HEK293 (cell line): ENCODE measurements around the gene RGL2.

Experiments used
- BCL11A ChIP-seq: fragments of 450-650 bp; formaldehyde crosslinking; IDR thresholded peaks from 2 replicates; pipeline ENCODE4 v1.5.1; 2016; ENCODE audit warnings: low read depth, missing biosample characterization, missing genetic modification characterization
- HOXA7 ChIP-seq: sonication (generic); formaldehyde crosslinking; IDR thresholded peaks from 2 replicates; pipeline ENCODE4 v1.8.1; 2022; ENCODE audit warnings: missing genetic modification reagents, borderline replicate concordance
- KLF16 ChIP-seq: fragments of 450-650 bp; formaldehyde crosslinking; IDR thresholded peaks from 2 replicates; pipeline ENCODE4 v1.5.1; 2017; ENCODE audit warnings: missing biosample characterization, missing genetic modification characterization
- SALL2 ChIP-seq: fragments of 450-650 bp; formaldehyde crosslinking; IDR thresholded peaks from 2 replicates; pipeline ENCODE4 v1.5.0; 2017; ENCODE audit warnings: missing biosample characterization, mild to moderate bottlenecking, missing genetic modification characterization, borderline replicate concordance
- SETDB1 ChIP-seq: IDR thresholded peaks from one replicate; pipeline ENCODE4 v1.6.1; 2017; ENCODE audit warnings: mild to moderate bottlenecking, low read length, moderate library complexity, mixed read lengths; ENCODE audit not compliant: insufficient read length
- ZBTB1 ChIP-seq: fragments of 450-650 bp; formaldehyde crosslinking; IDR thresholded peaks from 2 replicates; pipeline ENCODE4 v1.5.1; 2016; ENCODE audit warnings: missing biosample characterization, missing genetic modification characterization
- ZFP37 ChIP-seq: fragments of 450-650 bp; formaldehyde crosslinking; IDR thresholded peaks from 2 replicates; pipeline ENCODE4 v1.5.1; 2016; ENCODE audit warnings: missing biosample characterization, missing genetic modification characterization
- ZIC2 ChIP-seq: fragments of 450-650 bp; formaldehyde crosslinking; IDR thresholded peaks from 2 replicates; pipeline ENCODE4 v1.5.1; 2016; ENCODE audit warnings: missing biosample characterization, missing genetic modification characterization
- ZNF121 ChIP-seq: fragments of 450-650 bp; formaldehyde crosslinking; IDR thresholded peaks from 2 replicates; pipeline ENCODE4 v1.5.1; 2016; ENCODE audit warnings: missing biosample characterization, missing genetic modification characterization
- ZNF174 ChIP-seq: fragments of 450-650 bp; formaldehyde crosslinking; IDR thresholded peaks from 2 replicates; pipeline ENCODE4 v1.5.0; 2017; ENCODE audit warnings: missing biosample characterization, mild to moderate bottlenecking, missing genetic modification characterization
- ZNF248 ChIP-seq: fragments of 450-650 bp; formaldehyde crosslinking; IDR thresholded peaks from 2 replicates; pipeline ENCODE4 v1.5.1; 2017; ENCODE audit warnings: missing biosample characterization, missing genetic modification characterization
- ZNF324 ChIP-seq: fragments of 450-650 bp; formaldehyde crosslinking; IDR thresholded peaks from 2 replicates; pipeline ENCODE4 v1.5.1; 2016; ENCODE audit warnings: missing biosample characterization, missing genetic modification characterization
- ZNF391 ChIP-seq: fragments of 450-650 bp; formaldehyde crosslinking; IDR thresholded peaks from 2 replicates; pipeline ENCODE4 v1.5.1; 2016; ENCODE audit warnings: low read depth, missing biosample characterization, missing genetic modification characterization, borderline replicate concordance
- ZNF530 ChIP-seq: fragments of 450-650 bp; formaldehyde crosslinking; IDR thresholded peaks from 2 replicates; pipeline ENCODE4 v1.5.1; 2016; ENCODE audit warnings: low read depth, missing biosample characterization, missing genetic modification characterization
- ZNF544 ChIP-seq: fragments of 450-650 bp; formaldehyde crosslinking; IDR thresholded peaks from 2 replicates; pipeline ENCODE4 v1.5.0; 2017; ENCODE audit warnings: missing biosample characterization, missing genetic modification characterization
- ZNF548 ChIP-seq: fragments of 450-650 bp; formaldehyde crosslinking; IDR thresholded peaks from 2 replicates; pipeline ENCODE4 v1.5.1; 2016; ENCODE audit warnings: missing biosample characterization, missing genetic modification characterization
- ZNF585B ChIP-seq: fragments of 450-650 bp; formaldehyde crosslinking; IDR thresholded peaks from 2 replicates; pipeline ENCODE4 v1.5.1; 2016; ENCODE audit warnings: missing biosample characterization, missing genetic modification characterization
- ZNF76 ChIP-seq: fragments of 450-650 bp; formaldehyde crosslinking; IDR thresholded peaks from 2 replicates; pipeline ENCODE4; 2016; ENCODE audit warnings: low read depth, missing biosample characterization, missing genetic modification characterization, borderline replicate concordance
- ZNF777 ChIP-seq: fragments of 450-650 bp; formaldehyde crosslinking; IDR thresholded peaks from 2 replicates; pipeline ENCODE4 v1.5.1; 2017; ENCODE audit warnings: missing biosample characterization, missing genetic modification characterization, borderline replicate concordance
- ZNF843 ChIP-seq: fragments of 450-650 bp; formaldehyde crosslinking; IDR thresholded peaks from 2 replicates; pipeline ENCODE4 v1.5.1; 2016; ENCODE audit warnings: missing biosample characterization, missing genetic modification characterization
- TF ChIP-seq, protein P1 (sequence below): fragments of 450-650 bp; formaldehyde crosslinking; IDR thresholded peaks from 2 replicates; pipeline ENCODE4 v1.5.1; 2016; ENCODE audit warnings: missing biosample characterization, missing genetic modification characterization
- TF ChIP-seq, protein P2 (sequence below): fragments of 450-650 bp; formaldehyde crosslinking; IDR thresholded peaks from 2 replicates; pipeline ENCODE4 v1.5.1; 2016; ENCODE audit warnings: missing biosample characterization, missing genetic modification characterization
- TF ChIP-seq, protein P3 (sequence below): fragments of 450-650 bp; formaldehyde crosslinking; IDR thresholded peaks from 2 replicates; pipeline ENCODE4 v1.5.1; 2016; ENCODE audit warnings: missing biosample characterization, missing genetic modification characterization
- TF ChIP-seq, protein P4 (sequence below): fragments of 450-650 bp; formaldehyde crosslinking; IDR thresholded peaks from 2 replicates; pipeline ENCODE4 v1.5.1; 2016; ENCODE audit warnings: missing biosample characterization, missing genetic modification characterization
- TF ChIP-seq, protein P5 (sequence below): fragments of 450-650 bp; formaldehyde crosslinking; IDR thresholded peaks from 2 replicates; pipeline ENCODE4 v1.5.1; 2016; ENCODE audit warnings: missing biosample characterization, missing genetic modification characterization

RGL2 gene

DNA sequence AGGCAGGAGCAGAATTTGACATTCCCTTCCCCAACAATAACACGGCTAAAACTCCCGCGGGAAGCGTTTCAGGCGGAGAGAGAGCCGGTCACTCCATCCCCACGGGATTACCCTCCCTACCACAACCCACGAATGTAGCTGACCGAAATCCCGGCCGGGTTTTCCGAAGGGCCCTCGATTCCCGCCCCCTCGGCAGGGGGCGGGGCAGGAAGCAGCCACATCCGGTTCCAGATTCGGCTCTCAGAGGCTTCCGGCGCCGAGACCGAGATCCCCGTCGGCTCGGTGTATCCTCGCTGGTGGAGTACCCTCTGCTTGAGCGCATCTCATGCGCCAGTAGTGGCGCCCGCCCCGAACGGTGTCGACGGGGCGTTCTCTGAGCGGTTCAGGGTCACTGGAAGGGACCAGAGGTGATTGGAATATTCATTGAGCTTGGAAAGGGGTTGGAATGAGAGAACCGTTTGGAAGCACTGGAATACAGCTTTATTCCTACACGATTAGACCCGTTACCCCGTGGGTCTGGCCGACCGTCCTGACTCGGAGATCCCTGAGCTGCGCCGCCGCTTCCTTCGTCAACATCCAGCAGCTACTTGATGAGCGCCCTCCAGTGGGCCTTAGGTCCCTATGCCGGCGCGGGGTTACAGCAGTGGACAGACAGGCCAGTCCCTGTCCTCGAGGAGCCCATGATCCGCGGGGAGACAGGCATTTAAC is 649 bp upstream of the RGL2 start (continued):
- TF ChIP-seq, protein P1, sequence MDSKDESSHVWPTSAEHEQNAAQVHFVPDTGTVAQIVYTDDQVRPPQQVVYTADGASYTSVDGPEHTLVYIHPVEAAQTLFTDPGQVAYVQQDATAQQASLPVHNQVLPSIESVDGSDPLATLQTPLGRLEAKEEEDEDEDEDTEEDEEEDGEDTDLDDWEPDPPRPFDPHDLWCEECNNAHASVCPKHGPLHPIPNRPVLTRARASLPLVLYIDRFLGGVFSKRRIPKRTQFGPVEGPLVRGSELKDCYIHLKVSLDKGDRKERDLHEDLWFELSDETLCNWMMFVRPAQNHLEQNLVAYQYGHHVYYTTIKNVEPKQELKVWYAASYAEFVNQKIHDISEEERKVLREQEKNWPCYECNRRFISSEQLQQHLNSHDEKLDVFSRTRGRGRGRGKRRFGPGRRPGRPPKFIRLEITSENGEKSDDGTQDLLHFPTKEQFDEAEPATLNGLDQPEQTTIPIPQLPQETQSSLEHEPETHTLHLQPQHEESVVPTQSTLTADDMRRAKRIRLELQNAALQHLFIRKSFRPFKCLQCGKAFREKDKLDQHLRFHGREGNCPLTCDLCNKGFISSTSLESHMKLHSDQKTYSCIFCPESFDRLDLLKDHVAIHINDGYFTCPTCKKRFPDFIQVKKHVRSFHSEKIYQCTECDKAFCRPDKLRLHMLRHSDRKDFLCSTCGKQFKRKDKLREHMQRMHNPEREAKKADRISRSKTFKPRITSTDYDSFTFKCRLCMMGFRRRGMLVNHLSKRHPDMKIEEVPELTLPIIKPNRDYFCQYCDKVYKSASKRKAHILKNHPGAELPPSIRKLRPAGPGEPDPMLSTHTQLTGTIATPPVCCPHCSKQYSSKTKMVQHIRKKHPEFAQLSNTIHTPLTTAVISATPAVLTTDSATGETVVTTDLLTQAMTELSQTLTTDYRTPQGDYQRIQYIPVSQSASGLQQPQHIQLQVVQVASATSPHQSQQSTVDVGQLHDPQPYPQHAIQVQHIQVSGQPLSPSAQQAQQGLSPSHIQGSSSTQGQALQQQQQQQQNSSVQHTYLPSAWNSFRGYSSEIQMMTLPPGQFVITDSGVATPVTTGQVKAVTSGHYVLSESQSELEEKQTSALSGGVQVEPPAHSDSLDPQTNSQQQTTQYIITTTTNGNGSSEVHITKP (tag by site-specific recombination) = peak; percentile 6
- peak; percentile 45 for TF ChIP-seq ZIC2
- TF ChIP-seq ZFP37 = peak; percentile 54
- peak; percentile 53 for TF ChIP-seq ZNF76 (tag by site-specific recombination)
- TF ChIP-seq ZNF777 (tag by site-specific recombination) = peak; percentile 84
- no peak for TF ChIP-seq SETDB1
- TF ChIP-seq ZNF391 (tag by site-specific recombination) = no peak
- TF ChIP-seq, protein P2, sequence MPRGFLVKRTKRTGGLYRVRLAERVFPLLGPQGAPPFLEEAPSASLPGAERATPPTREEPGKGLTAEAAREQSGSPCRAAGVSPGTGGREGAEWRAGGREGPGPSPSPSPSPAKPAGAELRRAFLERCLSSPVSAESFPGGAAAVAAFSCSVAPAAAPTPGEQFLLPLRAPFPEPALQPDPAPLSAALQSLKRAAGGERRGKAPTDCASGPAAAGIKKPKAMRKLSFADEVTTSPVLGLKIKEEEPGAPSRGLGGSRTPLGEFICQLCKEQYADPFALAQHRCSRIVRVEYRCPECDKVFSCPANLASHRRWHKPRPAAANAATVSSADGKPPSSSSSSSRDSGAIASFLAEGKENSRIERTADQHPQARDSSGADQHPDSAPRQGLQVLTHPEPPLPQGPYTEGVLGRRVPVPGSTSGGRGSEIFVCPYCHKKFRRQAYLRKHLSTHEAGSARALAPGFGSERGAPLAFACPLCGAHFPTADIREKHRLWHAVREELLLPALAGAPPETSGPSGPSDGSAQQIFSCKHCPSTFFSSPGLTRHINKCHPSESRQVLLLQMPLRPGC = peak; percentile 39; the same call in 1 of the 2 replicates
- no peak; the same call in 1 of the 2 replicates for TF ChIP-seq ZNF585B (tag by site-specific recombination)
- no peak for TF ChIP-seq ZNF530
- TF ChIP-seq, protein P3, sequence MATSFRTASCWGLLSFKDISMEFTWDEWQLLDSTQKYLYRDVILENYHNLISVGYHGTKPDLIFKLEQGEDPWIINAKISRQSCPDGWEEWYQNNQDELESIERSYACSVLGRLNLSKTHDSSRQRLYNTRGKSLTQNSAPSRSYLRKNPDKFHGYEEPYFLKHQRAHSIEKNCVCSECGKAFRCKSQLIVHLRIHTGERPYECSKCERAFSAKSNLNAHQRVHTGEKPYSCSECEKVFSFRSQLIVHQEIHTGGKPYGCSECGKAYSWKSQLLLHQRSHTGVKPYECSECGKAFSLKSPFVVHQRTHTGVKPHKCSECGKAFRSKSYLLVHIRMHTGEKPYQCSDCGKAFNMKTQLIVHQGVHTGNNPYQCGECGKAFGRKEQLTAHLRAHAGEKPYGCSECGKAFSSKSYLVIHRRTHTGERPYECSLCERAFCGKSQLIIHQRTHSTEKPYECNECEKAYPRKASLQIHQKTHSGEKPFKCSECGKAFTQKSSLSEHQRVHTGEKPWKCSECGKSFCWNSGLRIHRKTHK (tag by site-specific recombination) = no peak
- no peak for TF ChIP-seq HOXA7
- peak; percentile 64 for TF ChIP-seq KLF16
- TF ChIP-seq, protein P4, sequence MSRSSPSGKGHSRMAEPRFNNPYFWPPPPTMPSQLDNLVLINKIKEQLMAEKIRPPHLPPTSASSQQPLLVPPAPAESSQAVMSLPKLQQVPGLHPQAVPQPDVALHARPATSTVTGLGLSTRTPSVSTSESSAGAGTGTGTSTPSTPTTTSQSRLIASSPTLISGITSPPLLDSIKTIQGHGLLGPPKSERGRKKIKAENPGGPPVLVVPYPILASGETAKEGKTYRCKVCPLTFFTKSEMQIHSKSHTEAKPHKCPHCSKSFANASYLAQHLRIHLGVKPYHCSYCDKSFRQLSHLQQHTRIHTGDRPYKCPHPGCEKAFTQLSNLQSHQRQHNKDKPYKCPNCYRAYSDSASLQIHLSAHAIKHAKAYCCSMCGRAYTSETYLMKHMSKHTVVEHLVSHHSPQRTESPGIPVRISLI (tag by site-specific recombination) = no peak
- TF ChIP-seq ZNF121 (tag by site-specific recombination) = no peak
- TF ChIP-seq ZBTB1 = no peak
- TF ChIP-seq, protein P5, sequence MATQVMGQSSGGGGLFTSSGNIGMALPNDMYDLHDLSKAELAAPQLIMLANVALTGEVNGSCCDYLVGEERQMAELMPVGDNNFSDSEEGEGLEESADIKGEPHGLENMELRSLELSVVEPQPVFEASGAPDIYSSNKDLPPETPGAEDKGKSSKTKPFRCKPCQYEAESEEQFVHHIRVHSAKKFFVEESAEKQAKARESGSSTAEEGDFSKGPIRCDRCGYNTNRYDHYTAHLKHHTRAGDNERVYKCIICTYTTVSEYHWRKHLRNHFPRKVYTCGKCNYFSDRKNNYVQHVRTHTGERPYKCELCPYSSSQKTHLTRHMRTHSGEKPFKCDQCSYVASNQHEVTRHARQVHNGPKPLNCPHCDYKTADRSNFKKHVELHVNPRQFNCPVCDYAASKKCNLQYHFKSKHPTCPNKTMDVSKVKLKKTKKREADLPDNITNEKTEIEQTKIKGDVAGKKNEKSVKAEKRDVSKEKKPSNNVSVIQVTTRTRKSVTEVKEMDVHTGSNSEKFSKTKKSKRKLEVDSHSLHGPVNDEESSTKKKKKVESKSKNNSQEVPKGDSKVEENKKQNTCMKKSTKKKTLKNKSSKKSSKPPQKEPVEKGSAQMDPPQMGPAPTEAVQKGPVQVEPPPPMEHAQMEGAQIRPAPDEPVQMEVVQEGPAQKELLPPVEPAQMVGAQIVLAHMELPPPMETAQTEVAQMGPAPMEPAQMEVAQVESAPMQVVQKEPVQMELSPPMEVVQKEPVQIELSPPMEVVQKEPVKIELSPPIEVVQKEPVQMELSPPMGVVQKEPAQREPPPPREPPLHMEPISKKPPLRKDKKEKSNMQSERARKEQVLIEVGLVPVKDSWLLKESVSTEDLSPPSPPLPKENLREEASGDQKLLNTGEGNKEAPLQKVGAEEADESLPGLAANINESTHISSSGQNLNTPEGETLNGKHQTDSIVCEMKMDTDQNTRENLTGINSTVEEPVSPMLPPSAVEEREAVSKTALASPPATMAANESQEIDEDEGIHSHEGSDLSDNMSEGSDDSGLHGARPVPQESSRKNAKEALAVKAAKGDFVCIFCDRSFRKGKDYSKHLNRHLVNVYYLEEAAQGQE (tag by site-specific recombination) = peak; percentile 27; the same call in 1 of the 2 replicates
- no peak for TF ChIP-seq SALL2
- TF ChIP-seq ZNF248 = no peak
- peak; percentile 91 for TF ChIP-seq BCL11A (tag by site-specific recombination)
- 0 out of 2 replicates have a peak, but pooled peaks have one; percentile 36 for TF ChIP-seq ZNF843 (tag by site-specific recombination)
- no peak for TF ChIP-seq ZNF174 (tag by site-specific recombination)
- peak; percentile 45; the same call in 1 of the 2 replicates for TF ChIP-seq ZNF324 (tag by site-specific recombination)
- no peak for TF ChIP-seq ZNF544 (tag by site-specific recombination)
- no peak for TF ChIP-seq ZNF548 (tag by site-specific recombination)
